NCI-H2029 treated with DMSO at 0.1 percent for 48 hours (cell line): ENCODE measurements around the gene OTOS.

ENCODE experiments used
- DNase-seq: peaks from one replicate; lab custom pipeline; 2025; lab: John Stamatoyannopoulos, UW

OTOS gene

GRCh38 chr2:240136013-240136670 is 4.3 kb downstream of the OTOS start, which contains the start of gene COPS9:
Gene COPS9 (minus strand): TSS chr2:240136305. CDS start chr2:240136284, 21 bp downstream.
- peak; percentile 37 for DNase-seq

- DNase-seq = no peak
Measured at GRCh38 chr2:240135706-240136012, 4.8 kb downstream of the OTOS start.

GRCh38 chr2:240134956-240135520 is 5.4 kb downstream of the OTOS start:
- no peak for DNase-seq

GRCh38 chr2:240134466-240134865 is 6.0 kb downstream of the OTOS start:
- DNase-seq = no peak

- DNase-seq = no peak
Measured at GRCh38 chr2:240133401-240133800, 7.1 kb downstream of the OTOS start.

- no peak for DNase-seq
Measured at GRCh38 chr2:240132651-240132980, 7.8 kb downstream of the OTOS start.

GRCh38 chr2:240131941-240132650 is 8.4 kb downstream of the OTOS start:
- no peak for DNase-seq

- no peak for DNase-seq
Measured at GRCh38 chr2:240131296-240131695, 9.2 kb downstream of the OTOS start.

GRCh38 chr2:240130393-240131195 is 9.9 kb downstream of the OTOS start:
- DNase-seq = no peak

- DNase-seq = no peak
Measured at GRCh38 chr2:240129731-240130392, 10.6 kb downstream of the OTOS start.

- no peak for DNase-seq
Measured at GRCh38 chr2:240129311-240129710, 11.1 kb downstream of the OTOS start.

GRCh38 chr2:240128608-240129145 is 11.8 kb downstream of the OTOS start:
- DNase-seq = no peak

- no peak for DNase-seq
Measured at GRCh38 chr2:240127911-240128607, 12.4 kb downstream of the OTOS start.

- DNase-seq = no peak
Measured at GRCh38 chr2:240127191-240127750, 13.2 kb downstream of the OTOS start.

- no peak for DNase-seq
Measured at GRCh38 chr2:240126731-240127130, 13.7 kb downstream of the OTOS start.

GRCh38 chr2:240125742-240126141 is 14.7 kb downstream of the OTOS start:
- DNase-seq = no peak

GRCh38 chr2:240124651-240125030 is 15.8 kb downstream of the OTOS start:
- DNase-seq = no peak

- no peak for DNase-seq
Measured at GRCh38 chr2:240123821-240124650, 16.4 kb downstream of the OTOS start.

- no peak for DNase-seq
Measured at GRCh38 chr2:240121675-240122074, 18.8 kb downstream of the OTOS start.

- DNase-seq = no peak
Measured at GRCh38 chr2:240121190-240121589, 19.3 kb downstream of the OTOS start.
